D341Med (cell line): ENCODE measurements around the gene URI1.

Experiments
- DNase-seq: peaks from one replicate; pipeline ENCODE4 v3.0.0; 2012; ENCODE audit warnings: low spot score

URI1 gene

DNA sequence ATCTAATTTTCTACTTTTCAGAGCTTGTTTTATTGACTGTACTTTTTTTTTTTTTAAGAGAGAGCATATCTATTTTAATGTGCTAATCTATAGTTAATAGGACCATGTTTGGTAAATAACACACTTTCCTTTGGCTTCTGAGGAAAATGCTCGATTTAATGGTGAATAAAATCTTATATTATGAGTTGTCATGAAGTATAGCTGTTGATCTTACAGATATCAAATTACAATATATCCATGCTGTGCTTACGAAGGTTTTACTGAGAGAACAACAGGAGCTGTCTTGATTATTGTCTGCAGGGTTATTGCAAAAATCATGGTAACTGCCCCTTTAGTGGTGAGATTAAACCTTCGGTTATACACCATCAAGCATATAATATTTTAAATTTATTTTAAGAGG is 29.6 kb downstream of the URI1 start:
- no peak for DNase-seq

DNA sequence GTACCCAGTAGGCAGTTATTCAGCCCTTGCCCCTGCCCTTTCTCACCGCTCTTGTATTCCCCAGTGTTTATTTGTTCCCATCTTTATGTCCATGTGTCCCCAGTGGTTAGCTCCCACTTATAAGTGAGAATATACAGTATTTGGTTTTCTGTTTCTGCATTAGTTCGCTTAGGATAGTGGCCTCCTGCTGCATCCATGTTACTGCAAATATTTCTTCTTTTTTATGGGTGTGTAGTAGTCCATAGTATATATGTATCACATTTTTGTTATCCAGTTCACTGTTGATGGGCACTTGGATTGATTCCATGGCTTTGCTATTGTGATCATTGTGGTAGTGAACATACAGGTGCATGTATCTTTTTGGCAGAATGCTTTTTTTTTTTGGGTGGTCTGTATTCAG is 32.7 kb downstream of the URI1 start:
- DNase-seq, result no peak

DNA sequence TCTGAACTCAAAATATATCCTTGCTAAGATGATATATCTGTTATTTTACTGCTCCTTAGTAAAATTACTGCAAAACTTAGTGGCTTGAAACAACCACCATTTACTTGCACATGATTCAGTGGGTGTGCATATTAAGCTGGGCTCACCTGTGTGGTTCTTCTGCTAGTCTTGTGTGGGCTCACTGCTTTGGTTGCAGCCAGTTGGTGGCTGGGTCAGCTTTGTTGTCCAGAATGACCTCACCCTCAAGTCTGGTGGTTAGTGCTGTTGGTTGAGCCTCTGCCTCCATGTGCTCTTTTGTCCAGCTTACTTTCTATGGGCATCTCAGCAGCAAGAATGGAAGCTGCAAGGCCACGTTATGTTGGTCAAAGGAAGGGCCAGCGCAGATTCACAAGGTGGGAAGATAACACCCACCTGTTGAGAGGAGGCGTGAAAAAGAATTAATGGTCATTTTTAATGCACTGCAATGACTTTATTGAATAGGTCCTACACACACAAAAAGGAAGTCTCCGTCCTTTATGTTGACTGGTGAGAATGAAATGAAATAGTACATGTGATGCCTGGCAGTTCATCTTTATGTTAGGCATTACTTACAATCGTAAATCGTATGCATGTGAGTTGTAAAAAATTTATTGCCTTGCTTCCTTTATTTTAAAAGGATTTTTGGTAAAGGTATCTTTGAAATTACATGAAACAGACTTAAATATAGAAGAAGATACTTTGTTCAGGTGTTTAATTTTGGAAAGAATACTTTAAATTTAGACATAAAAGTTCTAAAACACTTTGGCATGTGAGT is 34.3 kb downstream of the URI1 start:
- no peak for DNase-seq

GRCh38 chr19:29978080-29978479 is 36.0 kb downstream of the URI1 start:
- DNase-seq, result no peak

- DNase-seq, result no peak
Measured at GRCh38 chr19:29983568-29983967, 41.5 kb downstream of the URI1 start.

- DNase-seq, result no peak
Measured at GRCh38 chr19:29985196-29985595, 43.2 kb downstream of the URI1 start.

DNA sequence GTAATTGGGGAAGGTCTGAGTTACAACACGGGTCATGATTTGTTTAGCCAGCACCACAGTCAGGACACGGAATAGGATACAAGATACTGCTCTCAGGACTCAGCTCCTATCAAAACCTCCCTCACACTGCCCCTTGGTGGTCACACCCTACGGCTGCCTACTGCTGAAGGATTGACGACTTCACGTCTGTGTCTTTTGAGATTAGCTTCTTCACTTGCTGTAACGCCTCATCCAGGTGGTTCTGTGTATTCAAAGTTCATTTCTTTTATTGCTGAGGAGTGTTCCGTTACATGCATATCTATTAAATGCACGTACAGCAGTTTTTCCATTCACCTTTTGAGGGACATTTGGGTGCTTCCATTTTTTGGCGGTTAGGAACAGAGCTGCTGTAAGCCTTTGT is 46.3 kb downstream of the URI1 start:
- peak; percentile 54 for DNase-seq

- no peak for DNase-seq
Measured at GRCh38 chr19:29992233-29992867, 50.3 kb downstream of the URI1 start.

- no peak for DNase-seq
Measured at GRCh38 chr19:29999490-29999889, 57.5 kb downstream of the URI1 start.

GRCh38 chr19:30000862-30001261 is 58.8 kb downstream of the URI1 start:
- DNase-seq, result no peak

GRCh38 chr19:30001301-30001700 is 59.3 kb downstream of the URI1 start:
- no peak for DNase-seq

- no peak for DNase-seq
Measured at GRCh38 chr19:30001791-30002190, 59.8 kb downstream of the URI1 start.

DNA sequence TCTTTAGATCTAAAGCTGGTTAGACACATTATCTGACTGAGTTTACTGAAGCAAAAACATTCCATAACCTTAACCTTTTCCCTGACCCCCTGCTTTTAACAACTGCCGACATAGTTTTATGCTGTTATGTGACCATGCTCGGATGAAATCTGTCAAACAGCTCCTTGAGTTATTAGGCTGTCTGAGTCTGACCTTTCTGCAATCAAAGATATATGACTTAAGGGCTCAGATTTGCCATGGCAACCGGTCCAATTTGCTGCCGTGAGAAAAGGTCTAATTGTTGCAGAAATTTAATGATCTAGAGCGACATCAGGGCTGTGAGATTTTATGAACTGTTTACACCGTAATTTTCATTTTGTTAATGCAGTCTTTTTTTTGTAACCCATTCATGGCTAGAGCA is 61.8 kb downstream of the URI1 start:
- no peak for DNase-seq

- no peak for DNase-seq
Measured at GRCh38 chr19:30004403-30004802, 62.4 kb downstream of the URI1 start.

DNA sequence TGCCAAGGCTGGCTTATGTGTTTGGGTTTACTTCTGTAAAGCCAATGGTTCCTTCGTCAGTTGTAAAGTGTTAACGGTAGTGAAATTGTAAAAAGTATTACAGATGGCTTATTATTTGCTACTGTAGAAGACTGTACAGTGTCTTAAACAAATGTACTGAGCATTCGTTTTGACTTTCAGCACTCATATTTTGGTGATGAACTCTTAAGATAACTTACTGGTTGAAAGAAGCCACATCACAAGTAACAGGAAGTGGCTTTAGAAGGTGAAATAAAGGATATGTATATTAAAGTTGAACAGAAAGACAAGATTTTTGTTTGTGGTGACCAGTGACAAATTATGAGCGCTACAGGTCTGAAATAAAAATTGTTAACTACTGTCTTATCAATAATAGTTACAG is 64.2 kb downstream of the URI1 start:
- DNase-seq, result no peak

GRCh38 chr19:30008169-30008568 is 66.1 kb downstream of the URI1 start:
- no peak for DNase-seq

GRCh38 chr19:30009013-30009412 is 67.0 kb downstream of the URI1 start:
- no peak for DNase-seq

DNA sequence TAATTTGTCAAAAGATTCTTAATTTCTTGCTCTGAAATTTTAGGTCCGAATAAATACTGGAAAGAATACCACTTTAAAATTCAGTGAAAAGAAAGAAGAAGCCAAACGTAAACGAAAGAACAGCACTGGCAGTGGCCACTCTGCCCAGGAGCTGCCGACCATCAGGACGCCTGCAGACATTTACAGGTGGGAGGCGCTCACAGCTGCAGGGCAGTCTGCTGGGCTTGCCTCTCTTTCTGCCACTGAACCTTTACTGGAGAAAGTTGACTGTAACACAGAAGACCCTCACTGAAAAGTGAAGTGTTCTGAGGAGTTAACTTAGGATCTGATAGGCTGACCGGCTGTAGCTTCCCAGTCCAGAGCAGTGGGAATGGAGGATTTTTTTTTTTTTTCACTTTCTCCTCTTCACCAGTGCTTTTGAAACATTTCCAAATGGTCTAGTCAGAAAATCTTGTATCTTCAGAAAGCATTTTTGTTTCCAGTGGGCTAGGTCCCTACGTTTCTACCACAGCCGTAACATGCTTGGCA is 69.1 kb downstream of the URI1 start:
- peak; percentile 17 for DNase-seq

GRCh38 chr19:30014770-30015169 is 72.7 kb downstream of the URI1 start:
- DNase-seq, result no peak

- DNase-seq, result no peak
Measured at GRCh38 chr19:30017172-30017571, 75.1 kb downstream of the URI1 start.

GRCh38 chr19:30020189-30020588 is 78.2 kb downstream of the URI1 start:
- DNase-seq, result no peak

DNA sequence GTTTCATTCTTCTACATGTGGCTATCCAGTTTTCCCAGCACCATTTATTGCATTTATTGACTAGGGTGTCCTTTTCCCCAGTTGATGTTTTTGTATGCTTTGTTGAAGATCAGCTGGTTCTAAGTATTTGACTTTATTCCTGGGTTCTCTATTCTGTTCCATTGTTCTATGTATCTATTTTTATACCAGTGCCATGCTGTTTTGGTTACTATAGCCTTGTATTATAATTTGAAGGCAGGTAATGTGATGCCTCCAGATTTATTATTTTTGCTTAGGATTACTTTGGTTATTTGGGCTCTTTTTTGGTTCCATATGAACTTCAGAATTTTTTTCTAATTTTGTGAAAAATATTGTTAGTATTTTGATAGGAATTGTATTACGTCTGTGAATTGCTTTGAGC is 80.6 kb downstream of the URI1 start:
- DNase-seq, result no peak

DNA sequence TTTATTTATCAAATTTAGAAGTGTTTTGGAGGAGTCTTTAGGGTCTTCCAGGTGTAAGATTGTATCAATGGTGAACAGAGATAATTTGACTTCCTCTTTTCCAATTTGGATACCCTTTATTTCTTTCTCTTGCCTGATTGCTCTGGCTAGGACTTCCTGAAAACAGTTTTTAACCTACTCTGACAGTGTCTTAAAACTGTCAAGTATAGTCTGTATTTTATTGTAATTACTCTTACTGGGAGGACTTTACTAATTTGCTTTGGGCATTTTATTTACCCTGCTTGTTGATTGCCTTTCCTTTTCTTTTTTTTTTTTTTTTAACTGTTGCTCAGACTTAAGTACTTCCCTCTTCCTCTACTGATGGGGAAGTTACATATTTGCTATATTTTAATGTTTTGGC is 81.3 kb downstream of the URI1 start:
- no peak for DNase-seq

- no peak for DNase-seq
Measured at GRCh38 chr19:30024091-30024490, 82.1 kb downstream of the URI1 start.
